Gastroesophageal sphincter (tissue), 3 donors: Measurements from ENCODE around the gene TSPAN15.

Experiments used
- POLR2A ChIP-seq, 2 donors: fragments of 450-650 bp; IDR thresholded peaks; one replicate each; pipeline ENCODE4 v1.6.1; 2017; ENCODE audit warnings: antibody characterized with exemption in 2 of 2, mild to moderate bottlenecking in 2 of 2, moderate library complexity in 1 of 2
- POLR2AphosphoS5 ChIP-seq: sonication (generic); formaldehyde crosslinking; IDR thresholded peaks from one replicate; pipeline ENCODE4 v1.6.1; 2017; ENCODE audit warnings: antibody characterized with exemption
- TF ChIP-seq, protein P1 (sequence below), 4 experiments: fragments of 200-600 bp in 2 of 4; fragments of 450-650 bp in 2 of 4; sonication (generic) in 1 of 4; IDR thresholded peaks; one replicate each; pipeline ENCODE4 v1.5.1; 2017 to 2019; ENCODE audit warnings: antibody characterized with exemption in 4 of 4, mild to moderate bottlenecking in 2 of 4, moderate library complexity in 2 of 4

DNA sequence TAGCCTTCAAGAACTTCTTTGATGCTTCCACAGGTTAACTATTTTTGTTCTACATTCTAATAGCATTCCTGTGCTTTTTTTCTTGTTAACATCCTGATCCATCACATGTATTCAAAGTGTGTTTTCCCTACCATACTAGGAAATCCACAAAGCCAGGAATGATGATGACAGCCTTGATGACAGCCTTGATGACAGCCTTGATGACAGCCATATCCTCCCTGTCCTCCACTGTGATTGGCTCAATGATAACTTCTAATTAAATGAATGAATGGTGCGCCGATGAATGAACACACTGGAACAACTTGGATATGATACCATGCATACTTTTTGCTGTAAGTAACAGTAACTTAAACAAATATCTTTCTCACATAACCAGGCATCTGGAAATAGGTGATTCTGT, 26.2 kb upstream of the TSPAN15 start:
- TF ChIP-seq POLR2A (IDR thresholded peaks at IDR 0.05) (no peak), POLR2AphosphoS5 (no peak)
- TF ChIP-seq, protein P1, sequence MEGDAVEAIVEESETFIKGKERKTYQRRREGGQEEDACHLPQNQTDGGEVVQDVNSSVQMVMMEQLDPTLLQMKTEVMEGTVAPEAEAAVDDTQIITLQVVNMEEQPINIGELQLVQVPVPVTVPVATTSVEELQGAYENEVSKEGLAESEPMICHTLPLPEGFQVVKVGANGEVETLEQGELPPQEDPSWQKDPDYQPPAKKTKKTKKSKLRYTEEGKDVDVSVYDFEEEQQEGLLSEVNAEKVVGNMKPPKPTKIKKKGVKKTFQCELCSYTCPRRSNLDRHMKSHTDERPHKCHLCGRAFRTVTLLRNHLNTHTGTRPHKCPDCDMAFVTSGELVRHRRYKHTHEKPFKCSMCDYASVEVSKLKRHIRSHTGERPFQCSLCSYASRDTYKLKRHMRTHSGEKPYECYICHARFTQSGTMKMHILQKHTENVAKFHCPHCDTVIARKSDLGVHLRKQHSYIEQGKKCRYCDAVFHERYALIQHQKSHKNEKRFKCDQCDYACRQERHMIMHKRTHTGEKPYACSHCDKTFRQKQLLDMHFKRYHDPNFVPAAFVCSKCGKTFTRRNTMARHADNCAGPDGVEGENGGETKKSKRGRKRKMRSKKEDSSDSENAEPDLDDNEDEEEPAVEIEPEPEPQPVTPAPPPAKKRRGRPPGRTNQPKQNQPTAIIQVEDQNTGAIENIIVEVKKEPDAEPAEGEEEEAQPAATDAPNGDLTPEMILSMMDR (IDR thresholded peaks at IDR 0.05): no peak
